ENCODE data around the gene GCSH. TPM values are rescaled to one million over a fixed set of nuclear protein-coding genes. Genes with fewer than 3 reads are reported as not detected.
A peak's percentile ranks its signal among the peaks of the same experiment; 100 is the strongest.

The GCSH gene
- total RNA-seq, 1 donor from 2014 or later = 19.8 TPM

DNA sequence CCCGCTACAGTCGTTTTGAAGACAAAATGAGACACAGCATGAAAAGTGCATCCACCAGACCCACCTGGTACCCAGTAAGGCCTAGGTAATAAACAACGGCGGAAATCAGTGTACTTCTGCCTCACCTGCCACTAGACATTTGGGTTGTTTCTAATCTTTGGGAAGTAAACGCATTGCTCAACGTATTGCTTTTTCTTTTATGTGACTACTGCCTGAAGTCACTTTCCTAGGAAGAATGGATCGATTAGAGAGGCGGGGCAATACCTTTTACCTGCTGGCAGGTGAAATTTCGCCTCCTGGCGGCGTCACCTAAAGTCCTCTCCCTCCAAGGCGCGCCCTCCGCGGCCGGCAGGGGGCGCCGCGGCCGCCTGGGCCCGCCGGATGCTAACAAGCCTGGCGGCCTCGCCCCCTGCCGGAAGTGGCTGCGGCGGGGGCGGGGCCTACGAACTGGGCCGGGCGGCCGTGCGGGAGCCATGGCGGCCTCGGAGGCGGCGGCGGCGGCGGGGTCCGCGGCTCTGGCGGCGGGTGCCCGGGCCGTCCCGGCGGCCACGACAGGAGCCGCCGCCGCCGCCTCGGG lies 60.7 kb downstream of the GCSH start, which contains the start of gene ATMIN:
ATMIN (plus strand) TSS at position 445 of the 577 bp plus-strand sequence; CDS start at position 474, 29 bp downstream.
- Histone ChIP-seq H3K9me3 (ENCODE audit: control insufficient read depth in 3 of 3, low read length in 3 of 3) (no peaks in the 10 kb centered on the region), H3K27me3 (ENCODE audit: control insufficient read depth in 3 of 3, insufficient read depth in 3 of 3, low read length in 3 of 3) (no peaks in the 10 kb centered on the region), H3K27ac (ENCODE audit: low read depth, low read length) (peak within 1 kb of the TSS; percentile 39), H3K4me3 (ENCODE audit: low read length in 3 of 3) (peak within 1 kb of the TSS; percentile 76 to 83 (median 78)), H3K36me3 (ENCODE audit: control insufficient read depth in 3 of 3, insufficient read depth in 3 of 3, low read length in 3 of 3) (peaks cover 0 to 7% (median 5%) of the 10 kb centered on the region in 3 donors), H3K4me1 (ENCODE audit: control insufficient read depth in 3 of 3, insufficient read depth in 3 of 3, low read length in 3 of 3) (peaks cover 10 to 15% (median 11%) of the 10 kb centered on the region in 3 donors), H3K9ac (ENCODE audit: low read depth in 1 of 3, low read length in 3 of 3) (peak within 1 kb of the TSS; percentile 79 to 89 (median 85))

Small RNAs within 50 kb of the gene (small RNA-seq; reads per million reads assigned to genes)
- not detected for gene AC092718.3
- not detected for gene RNU6-1191P

Other genes with a start within 250 kb of the GCSH start
- 24.5 TPM for gene CMC2, start 89.5 kb downstream of the GCSH start, total RNA-seq
- gene CENPN, start 89.2 kb downstream of the GCSH start, total RNA-seq = 13.0 TPM
- 19.8 TPM for gene ATMIN, start 60.6 kb downstream of the GCSH start, total RNA-seq
- not detected for gene C16orf46, start 19.2 kb downstream of the GCSH start, total RNA-seq
- gene BCO1, start 142.3 kb upstream of the GCSH start, total RNA-seq = not detected
- 6.8 TPM for gene GAN, start 218.6 kb upstream of the GCSH start, total RNA-seq

All from skeletal muscle tissue (tissue), 5 donors.